ENCODE data around the gene KRT23.

Gene KRT23

DNA sequence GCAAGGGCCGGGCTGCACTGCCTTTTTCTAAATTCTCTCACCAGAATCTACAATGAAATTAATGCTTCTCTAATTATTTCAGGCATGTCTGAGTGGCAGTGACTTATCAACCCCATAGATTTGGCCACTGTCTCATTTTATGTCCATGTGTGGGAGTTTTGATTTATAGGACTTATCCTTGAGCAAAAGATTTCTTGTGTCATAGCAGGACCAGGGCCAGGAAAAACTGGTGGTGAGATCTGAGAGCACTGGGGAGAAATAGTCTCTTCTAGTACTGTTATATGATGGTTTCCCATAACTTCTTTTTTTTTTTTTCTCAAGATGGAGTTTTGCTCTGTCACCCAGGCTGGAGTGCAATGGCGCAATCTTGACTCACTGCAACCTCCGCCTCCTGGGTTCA is 1.5 kb upstream of the KRT23 start:
- Histone ChIP-seq H3K9me3 (ENCODE audit: control insufficient read depth, low read length) (no peaks in the 10 kb centered on the region), H3K4me1 (no peaks in the 10 kb centered on the region), H3K9ac (no peak overlapping the region), H3K4me3 (ENCODE audit: low read depth, low read length) (no peak overlapping the region), H3K4me2 (ENCODE audit: low read length) (no peak overlapping the region), H3K27ac (no peak overlapping the region), H2AFZ (no peak overlapping the region), H3K79me2 (no peaks in the 10 kb centered on the region), H3K36me3 (ENCODE audit: control insufficient read depth, insufficient read depth, low read length) (no peaks in the 10 kb centered on the region), H3K27me3 (ENCODE audit: control insufficient read depth, insufficient read depth, low read length) (no peaks in the 10 kb centered on the region)
- TF ChIP-seq CTCF (IDR thresholded peaks at IDR 0.05), result no peak

GRCh38 chr17:40936976-40937375 is 470 bp downstream of the KRT23 start:
- Histone ChIP-seq H2AFZ (no peak overlapping the region), H3K27me3 (ENCODE audit: control insufficient read depth, insufficient read depth, low read length) (no peaks in the 10 kb centered on the region), H3K36me3 (ENCODE audit: control insufficient read depth, insufficient read depth, low read length) (no peaks in the 10 kb centered on the region), H3K79me2 (no peaks in the 10 kb centered on the region), H3K4me2 (ENCODE audit: low read length) (no peak overlapping the region), H3K9ac (no peak overlapping the region), H3K4me1 (no peaks in the 10 kb centered on the region), H3K27ac (no peak overlapping the region), H3K9me3 (ENCODE audit: control insufficient read depth, low read length) (no peaks in the 10 kb centered on the region), H3K4me3 (ENCODE audit: low read depth, low read length) (no peak overlapping the region)
- TF ChIP-seq CTCF (IDR thresholded peaks at IDR 0.05), result no peak

GRCh38 chr17:40936437-40936971 is 942 bp downstream of the KRT23 start:
- Histone ChIP-seq H3K27ac (no peak overlapping the region), H3K4me3 (ENCODE audit: low read depth, low read length) (no peak overlapping the region)
- no peak for TF ChIP-seq CTCF (IDR thresholded peaks at IDR 0.05)

DNA sequence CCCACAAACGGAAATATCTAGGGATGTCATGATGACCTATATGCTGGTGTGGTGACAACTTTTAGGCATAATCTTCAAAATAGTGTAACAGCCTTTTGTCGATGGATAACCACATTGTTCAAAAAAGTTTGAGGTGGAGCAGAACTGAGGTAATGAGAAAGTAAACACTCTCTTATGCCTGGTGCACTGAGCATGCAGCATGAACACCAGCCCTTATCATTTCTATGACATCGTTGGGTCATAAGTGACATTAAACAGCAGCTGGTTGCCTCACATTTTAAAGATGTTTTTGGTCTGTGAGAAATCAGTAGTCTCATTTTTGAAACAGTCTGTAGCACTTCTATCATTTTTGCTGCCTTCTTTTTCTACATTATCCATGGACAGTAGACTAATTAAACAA is 1.8 kb downstream of the KRT23 start:
- Histone ChIP-seq H3K9me3 (ENCODE audit: control insufficient read depth, low read length) (no peaks in the 10 kb centered on the region), H3K4me2 (ENCODE audit: low read length) (no peak overlapping the region), H3K79me2 (no peaks in the 10 kb centered on the region), H3K27me3 (ENCODE audit: control insufficient read depth, insufficient read depth, low read length) (no peaks in the 10 kb centered on the region), H3K27ac (no peak overlapping the region), H3K9ac (no peak overlapping the region), H3K36me3 (ENCODE audit: control insufficient read depth, insufficient read depth, low read length) (no peaks in the 10 kb centered on the region), H2AFZ (no peak overlapping the region), H3K4me3 (ENCODE audit: low read depth, low read length) (no peak overlapping the region), H3K4me1 (no peaks in the 10 kb centered on the region)
- no peak for TF ChIP-seq CTCF (IDR thresholded peaks at IDR 0.05)

More at GRCh38 chr17:40936437-40936971, 942 bp downstream of the KRT23 start:
- no peaks in the 10 kb centered on the region for H3K9me3 ChIP-seq (ENCODE audit: control insufficient read depth, low read length)
- no peak overlapping the region for H3K4me2 ChIP-seq (ENCODE audit: low read length)
- no peak overlapping the region for H3K9ac ChIP-seq
- H3K4me1 ChIP-seq, result no peaks in the 10 kb centered on the region
- no peak overlapping the region for H2AFZ ChIP-seq
- no peaks in the 10 kb centered on the region for H3K79me2 ChIP-seq
- H3K27me3 ChIP-seq (ENCODE audit: control insufficient read depth, insufficient read depth, low read length), result no peaks in the 10 kb centered on the region
- H3K36me3 ChIP-seq (ENCODE audit: control insufficient read depth, insufficient read depth, low read length), result no peaks in the 10 kb centered on the region

DNA sequence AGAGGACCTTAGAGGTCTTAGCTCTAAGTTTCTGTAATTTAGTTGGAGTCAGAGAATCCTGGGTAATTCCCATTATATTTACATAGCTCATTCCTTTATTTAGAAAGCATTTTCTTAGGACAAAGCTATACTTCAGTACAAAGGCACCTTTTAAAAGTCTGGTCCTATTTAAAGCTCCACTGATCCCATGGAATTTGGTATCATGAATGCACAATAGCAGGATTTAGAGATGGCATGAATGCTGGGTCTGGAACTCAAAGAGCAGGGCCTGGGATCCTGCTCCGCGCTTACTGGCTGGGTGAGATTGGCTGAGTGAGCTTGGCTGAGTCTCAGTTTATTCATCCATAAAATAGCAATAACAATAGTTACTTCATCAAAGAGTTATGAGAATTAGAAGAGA is 4.8 kb downstream of the KRT23 start:
- no peak overlapping the region for H3K27ac ChIP-seq
- no peak overlapping the region for H2AFZ ChIP-seq
- H3K27me3 ChIP-seq (ENCODE audit: control insufficient read depth, insufficient read depth, low read length), result no peaks in the 10 kb centered on the region
- H3K4me3 ChIP-seq (ENCODE audit: low read depth, low read length), result no peak overlapping the region
- H3K36me3 ChIP-seq (ENCODE audit: control insufficient read depth, insufficient read depth, low read length), result no peaks in the 10 kb centered on the region
- H3K9ac ChIP-seq, result no peak overlapping the region
- H3K79me2 ChIP-seq, result no peaks in the 10 kb centered on the region
- no peaks in the 10 kb centered on the region for H3K9me3 ChIP-seq (ENCODE audit: control insufficient read depth, low read length)
- no peak overlapping the region for H3K4me2 ChIP-seq (ENCODE audit: low read length)
- H3K4me1 ChIP-seq, result no peaks in the 10 kb centered on the region
- TF ChIP-seq CTCF (IDR thresholded peaks at IDR 0.05), result no peak

Measured in parathyroid adenoma (tissue), 2 donors.